OCI-LY7 (cell line): Measurements from ENCODE around the gene ZNF438. TPM values are rescaled to one million over a fixed set of nuclear protein-coding genes. Genes with fewer than 3 reads are reported as not detected.

ENCODE experiments used
- BruUV-seq: library from RNA; stranded (reverse); fragments of 400-500 nt; replicated peaks from 2 replicates; lab custom pipeline; 2021; lab: Mats Ljungman, UMichigan
- CTCF ChIA-PET: fragments of 300-600 bp; sonication (Branson Sonifier 250); formaldehyde crosslinking; loops from one replicate; lab custom pipeline; 2022; ENCODE audit warnings: antibody characterized with exemption; ENCODE audit not compliant: unreplicated experiment; lab: Charles Lee
- POLR2A ChIA-PET: fragments of 300-600 bp; sonication (Branson Sonifier 250); formaldehyde crosslinking; loops from one replicate; lab custom pipeline; 2022; ENCODE audit warnings: antibody characterized with exemption; lab: Charles Lee
- DNase-seq: peaks from one replicate; pipeline ENCODE4 v3.0.0-alpha.2; 2015; ENCODE audit warnings: low spot score
- H2AFZ ChIP-seq: fragments of 200-600 bp; sonication (generic), shearing (Covaris generic); 2 replicates; pipeline ENCODE4 v1.6.1; 2014; ENCODE audit warnings: mild to moderate bottlenecking, antibody characterized with exemption, low read length, moderate library complexity
- H3K27ac ChIP-seq: fragments of 200-600 bp; sonication (generic); 2 replicates; pipeline ENCODE4 v1.5.1; 2014; ENCODE audit warnings: mixed run types, low read depth, mild to moderate bottlenecking, moderate library complexity, low read length, inconsistent platforms; ENCODE audit not compliant: poor library complexity, severe bottlenecking
- H3K36me3 ChIP-seq: fragments of 200-600 bp; sonication (generic); 2 replicates; pipeline ENCODE4 v1.6.1; 2014; ENCODE audit warnings: mild to moderate bottlenecking, antibody characterized with exemption, low read length, moderate library complexity, mixed read lengths; ENCODE audit not compliant: insufficient read depth
- H3K4me1 ChIP-seq: fragments of 200-600 bp; sonication (generic); 2 replicates; pipeline ENCODE4 v1.5.1; 2014; ENCODE audit warnings: mild to moderate bottlenecking, low read length; ENCODE audit not compliant: insufficient read depth, poor library complexity, severe bottlenecking
- H3K4me2 ChIP-seq: fragments of 200-600 bp; sonication (generic); 2 replicates; pipeline ENCODE4 v1.6.1; 2014; ENCODE audit warnings: mild to moderate bottlenecking, low read length
- H3K4me3 ChIP-seq: fragments of 200-600 bp; sonication (generic); 2 replicates; pipeline ENCODE4 v1.5.1; 2014; ENCODE audit warnings: mild to moderate bottlenecking, low read depth, low read length; ENCODE audit not compliant: poor library complexity, severe bottlenecking
- H3K79me2 ChIP-seq: fragments of 200-600 bp; sonication (generic); 2 replicates; pipeline ENCODE4 v1.6.1; 2016; ENCODE audit warnings: low read depth, mild to moderate bottlenecking, low read length, moderate library complexity, mixed read lengths; ENCODE audit not compliant: insufficient read depth
- H3K9me2 ChIP-seq: fragments of 200-600 bp; sonication (generic); 2 replicates; pipeline ENCODE4 v1.6.1; 2016; ENCODE audit warnings: mild to moderate bottlenecking, low read length, mixed read lengths; ENCODE audit not compliant: insufficient read depth
- H3K9me3 ChIP-seq: fragments of 200-600 bp; sonication (generic); 2 replicates; pipeline ENCODE4 v1.6.1; 2014; ENCODE audit warnings: mild to moderate bottlenecking, mixed run types, low read length, mixed read lengths
- H4K20me1 ChIP-seq: fragments of 200-600 bp; sonication (generic); 2 replicates; pipeline ENCODE4 v1.6.1; 2014; ENCODE audit warnings: mild to moderate bottlenecking, antibody characterized with exemption, low read length, moderate library complexity, mixed read lengths; ENCODE audit not compliant: insufficient read depth
- EZH2phosphoT487 ChIP-seq: fragments of 200-600 bp; sonication (generic); IDR thresholded peaks from 2 replicates; pipeline ENCODE4 v1.6.1; 2018; ENCODE audit warnings: low read depth, borderline replicate concordance, mild to moderate bottlenecking, mixed run types, antibody characterized with exemption, low read length, moderate library complexity, mixed read lengths
- intact Hi-C: fragments of 100-400 bp; cut with micrococcal nuclease; formaldehyde crosslinking; loops from one replicate; pipeline ENCODE4 v1.10.0; 2022; ENCODE audit not compliant: unreplicated experiment
- total RNA-seq, 2 experiments: library from RNA; depleted of rRNA in 1 of 2; stranded (reverse); fragments of >200 nt in 1 of 2; shearing (Covaris generic) in 1 of 2; gene quantifications; 2 replicates each; pipeline ENCODE4 v1.2.3, GENCODE V29; 2014 to 2022
- TF ChIP-seq, protein P1 (sequence below): fragments of 200-600 bp; sonication (generic); conservative IDR thresholded peaks from 2 replicates; pipeline ENCODE4 v1.5.1; 2014; ENCODE audit warnings: mild to moderate bottlenecking, antibody characterized with exemption, low read length, moderate library complexity, mixed read lengths

ZNF438 gene
- total RNA-seq, 2 experiments from 2014 or later, result 2.0 to 2.5 TPM

DNA sequence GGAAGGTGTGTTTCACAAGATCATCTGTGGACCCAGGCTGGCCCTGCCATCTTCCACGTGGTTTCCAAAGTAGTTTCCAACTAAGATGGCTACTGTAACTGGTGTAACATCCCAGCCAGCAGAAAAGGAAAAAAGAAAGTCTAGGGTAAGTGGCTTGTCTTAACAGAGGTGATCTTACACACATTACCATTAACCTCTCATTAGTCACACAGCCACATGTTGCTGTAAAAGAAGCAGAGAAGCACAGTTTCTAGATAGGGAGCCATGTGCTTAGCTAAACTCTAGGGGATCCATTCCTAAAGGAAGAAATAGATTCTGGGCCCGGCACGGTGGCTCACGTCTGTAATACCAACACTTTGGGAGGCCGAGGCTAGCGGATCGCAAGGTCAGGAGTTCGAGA, 54.3 kb downstream of the ZNF438 start:
- Histone ChIP-seq H3K4me2 (no peak overlapping the region), H3K27ac (no peak overlapping the region), H2AFZ (no peak overlapping the region), H3K9me2 (no peaks in the 10 kb centered on the region), H4K20me1 (no peaks in the 10 kb centered on the region), H3K79me2 (no peaks in the 10 kb centered on the region), H3K4me1 (no peaks in the 10 kb centered on the region), H3K36me3 (no peaks in the 10 kb centered on the region), H3K4me3 (no peak overlapping the region), H3K9me3 (no peaks in the 10 kb centered on the region)
- no TSS peak for BruUV-seq
- intact Hi-C loops, result no loop called here
- no peak for DNase-seq
- TF ChIP-seq EZH2phosphoT487, result no peak
- TF ChIP-seq, protein P1, sequence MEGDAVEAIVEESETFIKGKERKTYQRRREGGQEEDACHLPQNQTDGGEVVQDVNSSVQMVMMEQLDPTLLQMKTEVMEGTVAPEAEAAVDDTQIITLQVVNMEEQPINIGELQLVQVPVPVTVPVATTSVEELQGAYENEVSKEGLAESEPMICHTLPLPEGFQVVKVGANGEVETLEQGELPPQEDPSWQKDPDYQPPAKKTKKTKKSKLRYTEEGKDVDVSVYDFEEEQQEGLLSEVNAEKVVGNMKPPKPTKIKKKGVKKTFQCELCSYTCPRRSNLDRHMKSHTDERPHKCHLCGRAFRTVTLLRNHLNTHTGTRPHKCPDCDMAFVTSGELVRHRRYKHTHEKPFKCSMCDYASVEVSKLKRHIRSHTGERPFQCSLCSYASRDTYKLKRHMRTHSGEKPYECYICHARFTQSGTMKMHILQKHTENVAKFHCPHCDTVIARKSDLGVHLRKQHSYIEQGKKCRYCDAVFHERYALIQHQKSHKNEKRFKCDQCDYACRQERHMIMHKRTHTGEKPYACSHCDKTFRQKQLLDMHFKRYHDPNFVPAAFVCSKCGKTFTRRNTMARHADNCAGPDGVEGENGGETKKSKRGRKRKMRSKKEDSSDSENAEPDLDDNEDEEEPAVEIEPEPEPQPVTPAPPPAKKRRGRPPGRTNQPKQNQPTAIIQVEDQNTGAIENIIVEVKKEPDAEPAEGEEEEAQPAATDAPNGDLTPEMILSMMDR, result no peak
- POLR2A ChIA-PET, result no interaction called here
- CTCF ChIA-PET, result no interaction called here

DNA sequence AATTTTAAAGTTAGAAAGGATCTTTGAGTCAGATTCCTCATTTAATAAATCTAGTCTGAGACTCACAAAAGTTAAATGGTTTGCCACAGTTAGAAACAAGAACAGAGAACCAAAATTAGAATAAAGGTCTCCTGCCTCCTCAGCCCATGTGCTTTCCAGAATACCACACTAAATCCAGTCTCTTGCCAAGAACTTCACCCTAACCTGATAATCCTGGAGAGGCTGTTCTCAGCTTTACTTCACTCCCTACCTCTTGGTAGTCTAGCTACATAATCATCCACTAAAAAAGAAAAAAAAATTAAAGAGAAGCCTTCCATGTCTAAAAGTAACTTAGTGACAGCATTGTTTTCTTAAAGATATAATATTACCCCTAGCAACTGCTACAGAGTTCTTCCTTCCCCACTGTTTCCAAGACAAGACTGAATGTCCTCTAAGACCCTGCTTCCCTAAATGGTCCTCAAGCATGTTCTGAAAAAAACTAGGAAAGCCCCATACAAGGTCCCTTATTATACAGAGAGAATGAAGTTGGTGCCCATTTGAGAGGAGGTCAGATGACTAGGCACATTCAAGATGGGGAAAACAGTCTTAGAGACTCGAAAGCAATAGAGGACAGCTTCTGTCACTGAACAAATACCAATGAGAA, 56.8 kb downstream of the ZNF438 start:
- DNase-seq, result no peak
- no TSS peak for BruUV-seq
- H3K4me2 ChIP-seq, result no peak overlapping the region
- no peaks in the 10 kb centered on the region for H3K36me3 ChIP-seq
- H3K4me1 ChIP-seq, result no peaks in the 10 kb centered on the region
- H3K9me2 ChIP-seq, result no peaks in the 10 kb centered on the region
- ChIA-PET POLR2A (interaction anchor here (0.5 kb wide), 1 partner anchor 13 kb away, joined by 6 read pairs; no protein-coding TSS in a partner anchor), CTCF (no interaction called here)
- no peaks in the 10 kb centered on the region for H4K20me1 ChIP-seq
- no peak overlapping the region for H3K27ac ChIP-seq
- no peaks in the 10 kb centered on the region for H3K9me3 ChIP-seq
- H2AFZ ChIP-seq, result no peak overlapping the region
- TF ChIP-seq EZH2phosphoT487, result no peak
- TF ChIP-seq, protein P1, result no peak
- intact Hi-C loops, result no loop called here
- no peaks in the 10 kb centered on the region for H3K79me2 ChIP-seq
- H3K4me3 ChIP-seq, result no peak overlapping the region

GRCh38 chr10:30974355-30974754, 57.3 kb downstream of the ZNF438 start:
- Histone ChIP-seq H3K9me2 (no peaks in the 10 kb centered on the region), H3K4me3 (no peak overlapping the region), H3K36me3 (no peaks in the 10 kb centered on the region), H2AFZ (no peak overlapping the region), H3K4me2 (no peak overlapping the region), H3K27ac (no peak overlapping the region), H4K20me1 (no peaks in the 10 kb centered on the region), H3K9me3 (no peaks in the 10 kb centered on the region), H3K79me2 (no peaks in the 10 kb centered on the region), H3K4me1 (no peaks in the 10 kb centered on the region)
- intact Hi-C loops, result no loop called here
- CTCF ChIA-PET, result no interaction called here
- POLR2A ChIA-PET, result no interaction called here
- BruUV-seq, result no TSS peak
- DNase-seq, result no peak
- no peak for TF ChIP-seq EZH2phosphoT487
- TF ChIP-seq, protein P1, result no peak
